ENCODE measurements around the gene BANF2.
"Not testable (repeated sequence)": the region's sequence is repeated elsewhere in the genome, so short reads cannot be mapped to it uniquely, and the experiment has no call there.

The BANF2 gene

GRCh38 chr20:17683218-17684076 lies 16.3 kb upstream of the BANF2 start:
- DNase-seq, result no peak

DNA sequence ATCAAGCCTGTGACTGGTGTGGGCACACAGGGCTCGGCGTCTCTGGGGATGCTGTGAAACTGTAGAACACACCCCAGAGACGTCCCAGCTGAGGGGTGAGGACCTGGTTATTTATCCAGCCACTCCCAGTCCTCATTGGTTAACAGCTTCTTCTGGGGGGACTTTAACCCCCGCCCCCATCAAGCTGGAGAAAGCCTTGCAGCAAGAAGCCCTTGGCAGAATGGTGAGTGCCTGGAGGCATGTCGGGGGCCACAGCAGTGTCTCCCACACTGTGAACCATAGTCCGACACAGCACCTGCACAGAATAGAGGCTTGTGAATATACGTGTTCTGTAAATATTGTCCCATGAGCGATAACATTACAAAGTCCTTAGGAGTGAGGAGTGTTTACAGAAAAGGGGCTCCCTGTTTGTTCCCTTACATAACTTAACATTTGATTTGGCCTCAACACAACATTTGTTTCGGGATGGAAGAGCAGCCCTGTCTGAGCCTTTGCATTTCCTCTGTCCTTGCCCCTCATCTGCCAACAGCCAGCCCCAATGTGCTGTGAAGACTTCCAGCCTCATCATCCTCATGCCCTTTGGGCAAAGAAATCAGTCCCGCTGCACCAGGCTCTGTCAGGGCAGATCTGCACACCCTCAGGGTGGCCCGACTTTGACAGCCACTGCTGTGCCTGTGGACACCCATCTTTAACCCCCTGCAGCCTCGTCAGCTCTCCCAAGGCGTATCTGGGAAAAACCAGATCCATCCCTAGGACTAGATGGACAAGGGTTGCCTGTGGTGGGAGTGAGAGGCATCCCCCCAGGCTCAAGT lies 15.5 kb upstream of the BANF2 start:
- DNase-seq, result no peak

- no peak for DNase-seq
These were observed 14.6 kb upstream of the BANF2 start for GRCh38 chr20:17685168-17685567.

DNA sequence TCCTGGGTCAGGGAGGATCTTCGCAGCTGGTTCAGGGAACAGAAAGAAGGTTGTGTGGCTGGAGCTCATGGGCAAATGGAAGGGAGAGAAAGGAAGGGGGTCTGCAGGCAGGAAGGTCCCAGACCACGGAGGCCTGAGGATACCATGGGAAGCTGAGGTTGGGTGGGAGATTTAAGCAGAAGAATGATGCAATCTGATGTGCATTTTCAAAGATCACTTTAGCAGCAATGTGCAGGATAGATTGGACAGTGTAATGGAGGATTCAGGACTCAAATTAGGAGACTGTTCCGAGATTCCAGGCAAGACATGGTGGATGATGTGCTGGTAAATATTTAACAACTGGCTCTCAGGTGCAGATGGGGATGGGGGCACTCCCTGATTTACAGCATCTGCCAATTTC lies 12.0 kb upstream of the BANF2 start:
- no peak for DNase-seq

GRCh38 chr20:17688965-17689364 lies 10.8 kb upstream of the BANF2 start:
- no peak for DNase-seq

GRCh38 chr20:17690144-17690543 lies 9.6 kb upstream of the BANF2 start:
- no peak for DNase-seq

DNA sequence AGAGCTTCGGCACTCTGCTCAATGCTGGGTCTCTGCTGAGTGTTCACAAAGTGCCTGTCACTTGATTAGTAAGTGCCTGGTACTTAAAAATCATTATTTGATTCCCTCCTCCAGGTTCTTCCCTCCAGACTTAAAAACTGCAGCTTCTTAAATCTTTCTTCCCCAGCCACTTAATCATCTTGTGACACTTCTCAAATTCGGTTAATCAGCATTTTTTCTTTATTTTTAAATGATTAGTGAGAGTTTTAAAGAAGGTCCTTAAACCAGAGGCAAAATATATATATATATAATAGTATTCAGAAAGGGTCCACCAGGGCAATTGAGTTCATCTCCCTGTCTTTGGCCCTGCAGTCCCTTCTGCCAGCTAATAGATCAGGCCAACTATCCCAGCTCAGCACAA lies 8.0 kb upstream of the BANF2 start:
- no peak for DNase-seq

- no peak for DNase-seq
These were observed 6.2 kb upstream of the BANF2 start for GRCh38 chr20:17693444-17694001.

DNA sequence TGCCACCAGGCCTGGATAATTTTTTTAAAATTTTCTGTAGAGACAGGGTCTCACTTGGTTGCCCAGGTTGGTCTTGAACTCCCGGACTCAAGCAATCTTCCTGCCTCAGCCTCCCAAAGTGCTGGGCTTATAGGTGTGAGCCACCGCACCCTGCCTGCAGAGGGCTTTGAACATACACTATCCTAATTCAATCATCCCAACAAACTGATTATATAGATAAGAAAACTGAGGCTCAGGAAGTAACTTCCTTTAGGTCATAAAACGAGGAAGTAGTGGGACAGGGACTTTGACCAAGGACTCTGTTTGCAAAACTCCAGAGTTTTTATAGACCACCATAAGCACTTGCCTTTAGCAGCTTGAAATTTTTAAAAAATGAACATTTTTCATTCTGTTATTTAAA lies 5.0 kb upstream of the BANF2 start:
- no peak for DNase-seq

DNA sequence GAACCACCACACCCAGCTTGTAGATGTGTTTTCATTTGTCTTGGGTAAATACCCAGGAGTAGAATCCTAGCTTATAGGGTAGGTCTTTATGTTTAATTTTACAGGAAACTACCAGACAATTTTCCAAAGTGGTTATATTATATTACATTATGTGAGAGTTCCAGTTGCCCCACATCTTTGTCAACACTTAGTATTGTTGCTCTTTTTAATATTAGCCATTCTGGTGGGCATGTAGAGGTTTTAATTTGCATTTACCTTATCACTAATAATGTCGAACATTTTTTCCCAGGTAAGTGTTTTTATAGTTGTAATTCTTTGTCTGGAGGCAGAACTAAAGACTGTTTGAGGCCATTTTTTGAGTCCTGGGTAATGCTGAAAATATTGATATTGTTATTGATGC lies 3.5 kb upstream of the BANF2 start:
- no peak for DNase-seq

DNA sequence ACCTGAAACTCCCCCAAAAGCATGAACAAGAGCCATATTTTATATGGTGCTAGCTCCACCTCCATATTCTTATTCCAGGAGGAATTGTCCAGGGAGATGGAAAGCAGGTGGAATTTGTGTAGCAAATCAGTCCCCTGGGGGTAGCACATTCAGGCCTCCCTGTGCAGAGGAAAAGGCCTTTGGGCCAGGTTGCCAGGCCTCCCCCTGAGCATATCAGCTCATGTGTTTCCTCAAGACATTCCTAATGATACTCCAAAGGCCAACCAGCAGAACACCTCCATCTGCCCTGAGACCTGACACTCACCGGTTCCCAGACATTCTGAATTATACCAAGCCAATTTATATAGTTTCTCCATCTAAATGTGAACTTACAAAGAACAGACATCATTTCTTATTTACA lies 2.6 kb upstream of the BANF2 start:
- no peak for DNase-seq

GRCh38 chr20:17698384-17698783 lies 1.4 kb upstream of the BANF2 start:
- DNase-seq, result no peak

GRCh38 chr20:17700637-17701036 lies 871 bp downstream of the BANF2 start:
- DNase-seq, result no peak

DNA sequence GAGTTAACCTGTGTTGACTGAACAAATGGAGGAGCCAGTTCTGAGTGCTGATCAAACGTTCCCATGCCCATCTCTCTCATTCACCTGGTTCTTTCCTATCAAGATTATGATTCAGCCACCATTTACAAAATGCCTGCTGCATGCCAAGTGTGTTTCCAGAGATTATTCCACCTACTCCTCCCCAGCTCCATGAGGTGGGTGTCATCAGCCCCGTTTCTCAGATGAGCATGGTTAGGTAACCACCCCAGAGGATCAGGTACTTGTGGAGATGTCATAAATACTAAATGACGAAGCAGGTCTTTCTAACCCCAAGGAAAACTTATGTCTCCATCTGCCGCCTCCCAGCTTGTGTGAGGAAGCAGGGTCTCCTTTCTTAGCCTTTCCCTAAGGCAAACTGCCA lies 2.1 kb downstream of the BANF2 start:
- no peak for DNase-seq

DNA sequence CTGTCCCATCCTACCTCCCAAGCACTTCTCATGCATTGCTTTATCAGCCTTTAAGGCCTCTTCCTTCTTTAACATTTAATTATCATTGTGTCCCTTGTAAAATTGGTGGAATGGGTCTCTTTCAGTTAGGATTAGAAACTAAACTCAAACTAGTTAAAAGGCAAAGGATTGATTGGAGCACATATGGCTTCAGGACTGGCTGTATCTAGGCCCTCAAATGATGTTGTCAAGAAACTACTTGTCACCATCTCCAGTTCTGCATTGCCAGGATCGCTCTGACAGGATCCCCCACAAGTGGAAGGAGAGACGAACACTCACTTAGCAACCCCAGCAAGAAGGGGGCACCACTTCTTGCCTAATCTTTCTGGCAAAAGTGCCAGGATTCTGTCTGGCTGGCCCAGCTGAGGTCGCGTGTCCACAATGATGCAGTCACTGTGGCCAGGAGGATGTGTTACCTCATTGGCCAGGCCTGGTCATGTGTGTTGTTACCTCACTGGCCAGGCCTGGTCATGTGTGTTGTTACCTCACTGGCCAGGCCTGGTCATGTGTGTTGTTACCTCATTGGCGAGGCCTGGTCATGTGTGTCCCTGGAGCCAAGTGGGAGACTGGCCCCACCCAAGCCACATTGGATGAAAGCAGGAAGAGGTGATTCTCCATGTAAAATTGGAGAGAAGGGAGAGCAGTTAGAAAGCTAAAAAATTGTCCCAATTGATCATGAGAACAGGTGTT lies 5.0 kb downstream of the BANF2 start:
- no peak for DNase-seq

DNA sequence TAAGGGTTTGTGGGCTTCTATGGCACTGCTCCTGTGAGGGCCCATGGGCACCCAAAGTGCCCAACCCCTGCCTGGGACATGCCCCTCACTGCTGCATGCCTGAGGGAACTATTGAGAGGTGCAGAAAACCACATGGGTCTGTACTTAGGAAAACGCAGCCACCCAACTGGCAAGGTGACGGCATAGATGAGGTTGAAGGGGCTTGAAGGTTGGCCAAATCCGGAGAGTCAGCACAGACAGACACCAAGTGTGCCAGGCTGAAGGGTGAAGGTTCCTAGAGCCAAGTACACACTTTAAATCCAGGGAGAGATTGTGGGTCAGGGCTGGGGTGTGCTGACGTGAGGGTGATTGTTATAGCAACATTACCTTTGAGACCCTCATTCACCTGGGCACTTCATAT lies 6.2 kb downstream of the BANF2 start:
- DNase-seq, result no peak

- DNase-seq, result no peak
These were observed 6.9 kb downstream of the BANF2 start for GRCh38 chr20:17706632-17707031.

DNA sequence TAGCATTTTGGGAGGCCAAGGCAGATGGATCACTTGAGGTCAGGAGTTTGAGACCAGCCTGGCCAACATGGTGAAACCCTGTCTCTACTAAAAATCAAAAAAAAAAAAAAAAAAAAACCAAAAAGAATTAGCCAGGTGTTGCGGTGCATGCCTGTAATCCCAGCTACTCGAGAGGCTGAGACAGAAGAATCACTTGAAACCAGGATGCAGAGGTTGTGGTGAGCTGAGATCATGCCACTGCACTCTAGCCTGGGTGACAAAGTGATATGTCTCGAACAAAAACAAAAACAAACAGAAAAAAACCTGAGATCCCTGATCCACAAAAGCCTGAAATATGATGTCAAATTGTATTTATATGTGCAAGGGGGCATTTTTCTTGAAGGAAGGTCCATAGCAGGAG lies 8.2 kb downstream of the BANF2 start:
- not testable (repeated sequence) for DNase-seq

- DNase-seq, result no peak
These were observed 9.1 kb downstream of the BANF2 start for GRCh38 chr20:17708675-17709360.

DNA sequence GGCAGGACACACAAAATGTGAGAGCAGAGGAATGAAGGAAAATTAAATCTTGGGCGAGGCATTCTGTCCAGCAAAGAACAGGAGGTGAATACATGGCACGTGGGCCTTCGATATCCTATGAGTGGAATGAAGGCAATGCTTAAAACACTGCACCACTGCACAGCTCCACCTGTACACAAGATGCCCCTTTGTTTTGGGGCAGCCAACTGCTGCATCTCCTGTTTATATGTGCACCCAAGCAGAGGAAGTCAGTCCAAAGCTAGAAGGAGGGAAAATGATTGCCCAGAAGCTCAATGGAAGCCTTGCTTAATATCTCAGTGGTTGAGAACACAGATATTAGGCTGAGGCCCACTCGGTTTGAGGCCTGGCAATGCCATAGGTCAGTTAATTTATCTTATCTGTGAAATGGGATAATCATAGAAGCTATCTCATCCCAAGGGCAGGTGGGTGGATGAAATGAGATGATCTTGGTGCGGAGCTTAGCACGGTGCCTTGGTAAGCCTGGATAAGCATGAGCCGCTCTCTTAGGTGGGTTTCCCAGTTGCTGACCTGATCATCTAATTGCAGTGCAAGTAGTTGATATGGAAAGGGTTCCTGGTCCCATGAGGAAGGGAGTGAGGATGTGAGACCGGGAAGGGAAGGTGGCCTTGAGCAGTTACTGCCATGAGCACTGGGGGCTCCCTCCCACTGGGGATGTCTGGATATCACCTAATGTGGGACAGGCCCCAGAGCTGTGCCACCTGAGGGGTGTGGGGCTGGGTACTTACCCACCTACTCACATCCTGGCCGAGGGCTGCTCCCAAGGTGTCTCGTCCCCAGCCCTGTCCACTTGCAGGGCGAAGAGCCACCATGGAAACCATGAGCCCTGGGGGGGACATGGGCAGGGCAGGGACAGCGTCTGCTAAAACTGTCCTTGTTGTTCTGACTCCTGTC lies 9.9 kb downstream of the BANF2 start:
- no peak for DNase-seq
